GM18519 (cell line): ENCODE data around the gene GSG1L2.
"Not testable (repeated sequence)": the region's sequence is repeated elsewhere in the genome, so short reads cannot be mapped to it uniquely, and the experiment has no call there.

Source experiments
- ATAC-seq: cut with Tn5 transposase; IDR thresholded peaks from one replicate; pipeline ENCODE4 v1.9.1; 2021; ENCODE audit warnings: mild to moderate bottlenecking, moderate library complexity; ENCODE audit not compliant: unreplicated experiment, low FRiP score

The GSG1L2 gene

GRCh38 chr17:9792181-9792840, 29.6 kb downstream of the GSG1L2 start:
- no peak for ATAC-seq

GRCh38 chr17:9790889-9791876, 30.7 kb downstream of the GSG1L2 start, which contains the start of gene DHRS7C:
Gene DHRS7C (minus strand): TSS chr17:9791592. CDS start chr17:9791284, 308 bp downstream.
- ATAC-seq: no peak

- no peak for ATAC-seq
Measured at GRCh38 chr17:9790316-9790715, 31.6 kb downstream of the GSG1L2 start.

- no peak for ATAC-seq
Measured at GRCh38 chr17:9788601-9789000, 33.3 kb downstream of the GSG1L2 start.

- ATAC-seq: no peak
Measured at GRCh38 chr17:9784544-9784943, 37.3 kb downstream of the GSG1L2 start.

- ATAC-seq: not testable (repeated sequence)
Measured at GRCh38 chr17:9783465-9783864, 38.4 kb downstream of the GSG1L2 start.

- no peak for ATAC-seq
Measured at GRCh38 chr17:9783050-9783449, 38.8 kb downstream of the GSG1L2 start.

GRCh38 chr17:9780552-9780951, 41.3 kb downstream of the GSG1L2 start:
- no peak for ATAC-seq

GRCh38 chr17:9776911-9777310, 45.0 kb downstream of the GSG1L2 start:
- ATAC-seq: no peak

- no peak for ATAC-seq
Measured at GRCh38 chr17:9772658-9773057, 49.2 kb downstream of the GSG1L2 start.

- no peak for ATAC-seq
Measured at GRCh38 chr17:9771465-9771864, 50.4 kb downstream of the GSG1L2 start.

- no peak for ATAC-seq
Measured at GRCh38 chr17:9769036-9769695, 52.7 kb downstream of the GSG1L2 start.

- no peak for ATAC-seq
Measured at GRCh38 chr17:9768381-9768934, 53.4 kb downstream of the GSG1L2 start.

- ATAC-seq: no peak
Measured at GRCh38 chr17:9767432-9767991, 54.4 kb downstream of the GSG1L2 start.

- no peak for ATAC-seq
Measured at GRCh38 chr17:9766970-9767369, 54.9 kb downstream of the GSG1L2 start.

- no peak for ATAC-seq
Measured at GRCh38 chr17:9765322-9765721, 56.6 kb downstream of the GSG1L2 start.

GRCh38 chr17:9763643-9764042, 58.2 kb downstream of the GSG1L2 start:
- no peak for ATAC-seq

GRCh38 chr17:9760266-9760665, 61.6 kb downstream of the GSG1L2 start:
- no peak for ATAC-seq

- ATAC-seq: no peak
Measured at GRCh38 chr17:9755083-9755482, 66.8 kb downstream of the GSG1L2 start.
